Activated CD8-positive, alpha-beta memory T cell treated with anti-CD3 and anti-CD28 coated beads, Interleukin-2, amount 10 ng/mL, durations not matched to agents 7 days and 5 days (primary cell): Measurements from ENCODE around the gene TAS1R2. TPM values are rescaled to one million over a fixed set of nuclear protein-coding genes. Genes with fewer than 3 reads are reported as not detected.

Source experiments
- ATAC-seq: fragments of 150-1000 bp; cut with Tn5 transposase; one replicate; pipeline ENCODE4 v1.10.0; 2021; ENCODE audit warnings: moderate library complexity
- CTCF ChIA-PET: fragments of 350-600 bp; sonication (Branson Sonifier 250); formaldehyde crosslinking; loops from one replicate; lab custom pipeline; 2021; ENCODE audit warnings: antibody characterized with exemption; lab: Charles Lee
- DNase-seq: peaks from one replicate; pipeline ENCODE4 v3.0.0-alpha.2; 2020
- H3K27ac Mint-ChIP-seq: one replicate; pipeline ENCODE4 v1.8.0; 2021; ENCODE audit warnings: mild to moderate bottlenecking, mixed read lengths
- H3K27me3 Mint-ChIP-seq: one replicate; pipeline ENCODE4 v1.8.0; 2021; ENCODE audit warnings: mixed read lengths
- H3K36me3 Mint-ChIP-seq: one replicate; pipeline ENCODE4 v1.8.0; 2021; ENCODE audit warnings: mild to moderate bottlenecking, mixed read lengths
- H3K4me1 Mint-ChIP-seq: one replicate; pipeline ENCODE4 v1.8.0; 2021; ENCODE audit warnings: mixed read lengths
- H3K4me3 Mint-ChIP-seq: one replicate; pipeline ENCODE4 v1.8.0; 2021; ENCODE audit warnings: mild to moderate bottlenecking, moderate library complexity, mixed read lengths
- H3K9me3 Mint-ChIP-seq: one replicate; pipeline ENCODE4 v1.8.0; 2022; ENCODE audit warnings: low read depth, mixed read lengths
- total RNA-seq, 2 experiments: library from RNA; stranded (reverse); gene quantifications; one replicate each; pipeline ENCODE4 v1.2.3, GENCODE V29; 2021

TAS1R2 gene
- total RNA-seq, 2 experiments from 2014 or later = not detected

GRCh38 chr1:18805925-18806849, 53.3 kb downstream of the TAS1R2 start:
- CTCF ChIA-PET = interaction anchor here (1.9 kb wide), 1 partner anchor 14 kb away, joined by 5 read pairs; no protein-coding TSS in a partner anchor
- no peaks in the 10 kb centered on the region for H3K9me3 Mint-ChIP-seq
- peaks cover 2% of the 10 kb centered on the region for H3K4me1 Mint-ChIP-seq
- no peak for DNase-seq
- H3K4me3 Mint-ChIP-seq = no peak overlapping the region
- no peak overlapping the region for H3K27ac Mint-ChIP-seq
- no peaks in the 10 kb centered on the region for H3K36me3 Mint-ChIP-seq
- ATAC-seq = no peak
- peaks cover 13% of the 10 kb centered on the region for H3K27me3 Mint-ChIP-seq

GRCh38 chr1:18805150-18805879, 54.1 kb downstream of the TAS1R2 start:
- Mint-ChIP-seq H3K36me3 (no peaks in the 10 kb centered on the region), H3K9me3 (no peaks in the 10 kb centered on the region), H3K4me3 (no peak overlapping the region), H3K27ac (no peak overlapping the region), H3K4me1 (peaks cover 2% of the 10 kb centered on the region), H3K27me3 (peaks cover 13% of the 10 kb centered on the region)
- CTCF ChIA-PET = no interaction called here
- ATAC-seq (no peak), DNase-seq (no peak)

- ATAC-seq (no peak), DNase-seq (no peak)
- CTCF ChIA-PET = no interaction called here
- H3K4me1 Mint-ChIP-seq = peaks cover 2% of the 10 kb centered on the region
- no peak overlapping the region for H3K27ac Mint-ChIP-seq
- H3K36me3 Mint-ChIP-seq = no peaks in the 10 kb centered on the region
- no peaks in the 10 kb centered on the region for H3K9me3 Mint-ChIP-seq
- H3K27me3 Mint-ChIP-seq = peaks cover 10% of the 10 kb centered on the region
- H3K4me3 Mint-ChIP-seq = no peak overlapping the region
These were observed 55.6 kb downstream of the TAS1R2 start for GRCh38 chr1:18803851-18804250.

- H3K36me3 Mint-ChIP-seq = no peaks in the 10 kb centered on the region
- H3K4me3 Mint-ChIP-seq = no peak overlapping the region
- CTCF ChIA-PET = no interaction called here
- DNase-seq (no peak), ATAC-seq (no peak)
- no peaks in the 10 kb centered on the region for H3K9me3 Mint-ChIP-seq
- H3K27me3 Mint-ChIP-seq = peaks cover 6% of the 10 kb centered on the region
- H3K4me1 Mint-ChIP-seq = peaks cover 2% of the 10 kb centered on the region
- H3K27ac Mint-ChIP-seq = no peak overlapping the region
These were observed 56.2 kb downstream of the TAS1R2 start for GRCh38 chr1:18803151-18803791.

- CTCF ChIA-PET = no interaction called here
- no peak overlapping the region for H3K4me3 Mint-ChIP-seq
- no peaks in the 10 kb centered on the region for H3K9me3 Mint-ChIP-seq
- peaks cover 4% of the 10 kb centered on the region for H3K27me3 Mint-ChIP-seq
- DNase-seq (no peak), ATAC-seq (no peak)
- no peaks in the 10 kb centered on the region for H3K4me1 Mint-ChIP-seq
- H3K27ac Mint-ChIP-seq = no peak overlapping the region
- no peaks in the 10 kb centered on the region for H3K36me3 Mint-ChIP-seq
These were observed 57.2 kb downstream of the TAS1R2 start for GRCh38 chr1:18802231-18802630.

GRCh38 chr1:18800258-18800657, 59.2 kb downstream of the TAS1R2 start:
- H3K27ac Mint-ChIP-seq = no peak overlapping the region
- ATAC-seq = no peak
- H3K4me3 Mint-ChIP-seq = no peak overlapping the region
- no peak for DNase-seq
- CTCF ChIA-PET = no interaction called here
- H3K9me3 Mint-ChIP-seq = no peaks in the 10 kb centered on the region
- H3K27me3 Mint-ChIP-seq = peaks cover 4% of the 10 kb centered on the region
- H3K36me3 Mint-ChIP-seq = no peaks in the 10 kb centered on the region
- H3K4me1 Mint-ChIP-seq = no peaks in the 10 kb centered on the region

- CTCF ChIA-PET = no interaction called here
- no peaks in the 10 kb centered on the region for H3K4me1 Mint-ChIP-seq
- DNase-seq (no peak), ATAC-seq (no peak)
- H3K4me3 Mint-ChIP-seq = no peak overlapping the region
- no peaks in the 10 kb centered on the region for H3K36me3 Mint-ChIP-seq
- no peak overlapping the region for H3K27ac Mint-ChIP-seq
- H3K27me3 Mint-ChIP-seq = no peaks in the 10 kb centered on the region
- no peaks in the 10 kb centered on the region for H3K9me3 Mint-ChIP-seq
These were observed 60.0 kb downstream of the TAS1R2 start for GRCh38 chr1:18799454-18799853.

GRCh38 chr1:18798946-18799345, 60.5 kb downstream of the TAS1R2 start:
- no peaks in the 10 kb centered on the region for H3K4me1 Mint-ChIP-seq
- CTCF ChIA-PET = no interaction called here
- DNase-seq (no peak), ATAC-seq (no peak)
- no peak overlapping the region for H3K4me3 Mint-ChIP-seq
- H3K27ac Mint-ChIP-seq = no peak overlapping the region
- peaks cover 5% of the 10 kb centered on the region for H3K27me3 Mint-ChIP-seq
- H3K9me3 Mint-ChIP-seq = no peaks in the 10 kb centered on the region
- H3K36me3 Mint-ChIP-seq = no peaks in the 10 kb centered on the region

- CTCF ChIA-PET = no interaction called here
- H3K4me3 Mint-ChIP-seq = no peak overlapping the region
These were observed 60.9 kb downstream of the TAS1R2 start for GRCh38 chr1:18798533-18798932.

GRCh38 chr1:18796950-18797349, 62.5 kb downstream of the TAS1R2 start:
- no peak overlapping the region for H3K4me3 Mint-ChIP-seq
- ATAC-seq = no peak
- no peaks in the 10 kb centered on the region for H3K4me1 Mint-ChIP-seq
- H3K36me3 Mint-ChIP-seq = no peaks in the 10 kb centered on the region
- H3K27ac Mint-ChIP-seq = no peak overlapping the region
- H3K27me3 Mint-ChIP-seq = peaks cover 6% of the 10 kb centered on the region
- no peak for DNase-seq
- no peaks in the 10 kb centered on the region for H3K9me3 Mint-ChIP-seq
- CTCF ChIA-PET = no interaction called here

More at GRCh38 chr1:18798533-18798932, 60.9 kb downstream of the TAS1R2 start:
- Mint-ChIP-seq H3K4me1 (no peaks in the 10 kb centered on the region), H3K9me3 (no peaks in the 10 kb centered on the region), H3K27ac (no peak overlapping the region), H3K27me3 (peaks cover 6% of the 10 kb centered on the region), H3K36me3 (no peaks in the 10 kb centered on the region)
- no peak for ATAC-seq
- no peak for DNase-seq

GRCh38 chr1:18795002-18795689, 64.3 kb downstream of the TAS1R2 start:
- H3K27me3 Mint-ChIP-seq = peaks cover 12% of the 10 kb centered on the region
- H3K4me3 Mint-ChIP-seq = no peak overlapping the region
- DNase-seq (no peak), ATAC-seq (no peak)
- H3K9me3 Mint-ChIP-seq = no peaks in the 10 kb centered on the region
- H3K4me1 Mint-ChIP-seq = no peaks in the 10 kb centered on the region
- CTCF ChIA-PET = no interaction called here
- H3K27ac Mint-ChIP-seq = no peak overlapping the region
- H3K36me3 Mint-ChIP-seq = no peaks in the 10 kb centered on the region

GRCh38 chr1:18794561-18794960, 64.9 kb downstream of the TAS1R2 start:
- Mint-ChIP-seq H3K4me3 (no peak overlapping the region), H3K9me3 (no peaks in the 10 kb centered on the region), H3K27me3 (peaks cover 16% of the 10 kb centered on the region), H3K27ac (no peak overlapping the region), H3K36me3 (no peaks in the 10 kb centered on the region), H3K4me1 (no peaks in the 10 kb centered on the region)
- ATAC-seq = no peak
- no peak for DNase-seq
- CTCF ChIA-PET = no interaction called here

GRCh38 chr1:18794051-18794450, 65.4 kb downstream of the TAS1R2 start:
- no peak for DNase-seq
- no peaks in the 10 kb centered on the region for H3K36me3 Mint-ChIP-seq
- no peaks in the 10 kb centered on the region for H3K4me1 Mint-ChIP-seq
- ATAC-seq = no peak
- no peak overlapping the region for H3K4me3 Mint-ChIP-seq
- no peaks in the 10 kb centered on the region for H3K9me3 Mint-ChIP-seq
- H3K27me3 Mint-ChIP-seq = peaks cover 19% of the 10 kb centered on the region
- CTCF ChIA-PET = no interaction called here
- H3K27ac Mint-ChIP-seq = no peak overlapping the region
